NCI-H187 treated with DMSO at 0.1 percent for 48 hours (cell line): ENCODE results near the gene MCL1.

Experiments
- DNase-seq: peaks from one replicate; lab custom pipeline; 2025; lab: John Stamatoyannopoulos, UW

The MCL1 gene

GRCh38 chr1:150537732-150538684 lies 41.4 kb downstream of the MCL1 start:
- DNase-seq = no peak

GRCh38 chr1:150536836-150537731 lies 42.3 kb downstream of the MCL1 start:
- no peak for DNase-seq

GRCh38 chr1:150535511-150536287 lies 43.7 kb downstream of the MCL1 start:
- DNase-seq = no peak

- no peak for DNase-seq
Observed at GRCh38 chr1:150534002-150534401, 45.4 kb downstream of the MCL1 start.

- DNase-seq = no peak
Observed at GRCh38 chr1:150532860-150533259, 46.5 kb downstream of the MCL1 start.

GRCh38 chr1:150530491-150531159 lies 48.8 kb downstream of the MCL1 start:
- no peak for DNase-seq

- no peak for DNase-seq
Observed at GRCh38 chr1:150529017-150529416, 50.4 kb downstream of the MCL1 start.

- DNase-seq = no peak
Observed at GRCh38 chr1:150528196-150528595, 51.2 kb downstream of the MCL1 start.

GRCh38 chr1:150525348-150525747 lies 54.1 kb downstream of the MCL1 start:
- DNase-seq = no peak
